IgD-negative memory B cell (primary cell): ENCODE measurements around the gene ANXA11. TPM values are rescaled to one million over a fixed set of nuclear protein-coding genes. Genes with fewer than 3 reads are reported as not detected.

Experiments used
- H3K27ac Mint-ChIP-seq, 3 donors: one replicate each; pipeline ENCODE4 v1.8.0; 2020 to 2022; ENCODE audit warnings: mild to moderate bottlenecking in 3 of 3, mixed read lengths in 3 of 3, moderate library complexity in 1 of 3
- H3K27me3 Mint-ChIP-seq: one replicate; pipeline ENCODE4 v1.8.0; 2021; ENCODE audit warnings: mixed read lengths
- H3K36me3 Mint-ChIP-seq: one replicate; pipeline ENCODE4 v1.8.0; 2020; ENCODE audit warnings: mild to moderate bottlenecking, mixed read lengths
- H3K4me1 Mint-ChIP-seq, 3 donors: one replicate each; pipeline ENCODE4 v1.8.0; 2020 to 2022; ENCODE audit warnings: mixed read lengths in 3 of 3, mild to moderate bottlenecking in 1 of 3
- H3K4me3 Mint-ChIP-seq, 4 donors: one replicate each; pipeline ENCODE4 v1.8.0; 2020 to 2022; ENCODE audit warnings: mild to moderate bottlenecking in 4 of 4, mixed read lengths in 4 of 4, moderate library complexity in 3 of 4
- H3K9me3 Mint-ChIP-seq, 3 donors: one replicate each; pipeline ENCODE4 v1.8.0; 2020 to 2021; ENCODE audit warnings: mixed read lengths in 3 of 3, mild to moderate bottlenecking in 1 of 3
- polyA plus RNA-seq: library from polyadenylated mRNA; unstranded; fragments of 300-500 nt; fragmentation: Illumina TruSeq; gene quantifications from one replicate; pipeline ENCODE4 v1.2.3, GENCODE V29; 2021

The ANXA11 gene
- polyA plus RNA-seq, 1 donor from 2014 or later: 243 TPM

DNA sequence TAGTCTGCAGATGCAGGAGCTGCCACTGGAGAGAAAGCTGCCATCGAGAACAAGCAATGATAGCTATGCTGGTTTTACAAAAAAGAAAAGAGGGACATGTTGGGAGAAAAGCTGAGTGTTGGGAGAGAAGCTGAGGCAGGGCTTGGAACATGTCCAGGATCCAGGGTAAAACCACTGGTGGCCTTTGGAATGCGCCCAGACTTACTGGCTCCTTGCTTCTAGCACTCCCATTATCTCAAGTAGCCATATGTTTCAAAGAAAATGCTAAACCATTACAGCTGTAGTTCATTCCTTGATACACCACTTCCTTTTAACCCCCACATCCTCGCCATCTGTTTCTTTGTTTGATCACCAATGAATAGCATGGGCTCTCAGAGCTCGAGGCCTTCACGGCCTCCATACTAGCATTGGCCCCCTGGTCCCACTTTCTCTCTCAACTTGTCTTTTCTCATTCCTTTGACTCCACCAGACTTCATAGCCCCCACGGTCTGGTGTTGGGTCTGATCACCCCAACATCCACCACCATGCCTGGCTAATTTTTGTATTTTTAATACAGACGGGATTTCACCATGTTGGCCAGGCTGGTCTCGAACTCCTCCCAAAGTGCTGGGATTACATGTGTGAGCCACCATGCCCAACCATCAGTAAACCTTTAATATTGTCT lies 96.6 kb downstream of the ANXA11 start:
- Mint-ChIP-seq H3K4me3 (no peak overlapping the region), H3K4me1 (peaks cover 0 to 3% (median 3%) of the 10 kb centered on the region in 3 donors), H3K27me3 (peaks cover 1% of the 10 kb centered on the region), H3K36me3 (no peaks in the 10 kb centered on the region), H3K27ac (no peak overlapping the region), H3K9me3 (peaks cover 5 to 17% (median 13%) of the 10 kb centered on the region in 3 donors)

DNA sequence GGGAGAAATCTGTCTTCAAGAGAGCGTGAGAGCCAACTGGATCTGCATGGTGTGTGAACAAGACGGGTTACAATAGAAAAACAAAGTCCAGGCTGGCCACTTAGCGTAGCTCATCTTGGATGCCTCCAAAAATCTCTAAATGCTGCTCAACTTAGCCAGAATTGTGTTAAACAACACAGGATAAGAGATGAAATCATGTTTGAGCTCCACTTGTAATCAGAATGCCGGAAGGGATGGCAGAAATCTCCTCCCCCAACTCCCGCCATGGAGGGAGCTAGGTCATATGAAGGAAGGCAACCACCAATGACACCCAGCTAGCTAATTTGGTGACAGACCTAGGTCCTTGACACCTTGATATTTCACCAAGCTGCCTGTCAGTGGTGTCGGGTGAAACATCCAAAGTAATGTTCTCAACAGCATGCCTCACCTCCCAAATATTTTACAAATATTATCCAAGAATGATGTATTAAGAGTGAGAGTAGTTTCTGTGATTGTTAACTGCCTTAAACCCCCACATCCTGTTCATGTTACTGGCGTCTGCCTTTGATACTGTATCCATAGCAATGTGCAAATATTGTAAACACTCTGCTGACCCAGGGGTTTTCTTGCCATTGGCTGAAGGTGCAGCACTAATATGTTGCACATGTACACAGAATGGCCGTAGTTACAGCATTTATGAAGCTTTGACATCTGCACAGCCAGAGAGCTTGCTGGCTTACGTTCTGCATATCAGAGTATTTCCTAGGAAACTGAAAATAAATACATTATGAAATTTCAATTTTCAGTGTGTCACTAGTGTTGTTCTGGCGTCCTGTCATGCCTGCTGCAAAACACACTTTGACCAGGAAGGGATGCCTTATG lies 101.0 kb downstream of the ANXA11 start:
- peaks cover 1% of the 10 kb centered on the region for H3K27me3 Mint-ChIP-seq
- H3K9me3 Mint-ChIP-seq: peaks cover 4 to 12% (median 11%) of the 10 kb centered on the region in 3 donors
- H3K4me3 Mint-ChIP-seq: peak overlapping the region in 1 of 4 donors; percentile 37
- peaks cover 0 to 3% (median 3%) of the 10 kb centered on the region in 3 donors for H3K4me1 Mint-ChIP-seq
- H3K36me3 Mint-ChIP-seq: no peaks in the 10 kb centered on the region
- H3K27ac Mint-ChIP-seq: peak overlapping the region in 1 of 3 donors; percentile 50

Other genes with a start within 250 kb of the ANXA11 start
- 29.4 TPM for gene TMEM254, start 126.9 kb downstream of the ANXA11 start, polyA plus RNA-seq
- gene PLAC9, start 72.8 kb downstream of the ANXA11 start, polyA plus RNA-seq: not detected
- gene MAT1A, start 84.1 kb upstream of the ANXA11 start, polyA plus RNA-seq: not detected
- gene DYDC1, start 151.2 kb upstream of the ANXA11 start, polyA plus RNA-seq: not detected
- not detected for gene DYDC2, start 151.2 kb upstream of the ANXA11 start, polyA plus RNA-seq
- gene PRXL2A, start 203.0 kb upstream of the ANXA11 start, polyA plus RNA-seq: 13.2 TPM
- gene TSPAN14, start 248.8 kb upstream of the ANXA11 start, polyA plus RNA-seq: 45.0 TPM